ENCODE measurements around the gene YY2. TPM values are rescaled to one million over a fixed set of nuclear protein-coding genes. Genes with fewer than 3 reads are reported as not detected.
A peak's percentile ranks its signal among the peaks of the same experiment; 100 is the strongest.

YY2 gene
- total and polyA plus RNA-seq, 3 donors from 2014 or later, result 8.3 to 15.6 (median 11.7) TPM

DNA sequence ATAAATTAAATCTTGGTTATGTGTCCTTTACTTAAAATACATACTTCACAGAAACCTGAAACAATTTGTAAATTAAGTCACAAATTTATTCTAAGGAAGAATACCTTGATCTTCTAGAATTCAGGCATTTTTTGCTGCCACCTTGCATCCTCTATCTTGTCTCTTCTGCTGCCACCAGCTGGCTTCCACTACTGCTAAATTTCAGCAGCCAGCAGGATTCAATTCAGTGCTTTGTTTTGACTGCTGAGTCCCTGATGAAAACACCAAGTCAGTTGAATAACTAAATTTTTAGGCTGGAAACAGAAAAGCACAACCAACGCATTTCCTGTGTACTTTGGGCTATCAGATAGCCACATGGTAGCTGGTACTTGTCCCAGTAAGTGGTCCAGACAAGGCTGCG, 18.7 kb upstream of the YY2 start:
- TF ChIP-seq, protein P1, sequence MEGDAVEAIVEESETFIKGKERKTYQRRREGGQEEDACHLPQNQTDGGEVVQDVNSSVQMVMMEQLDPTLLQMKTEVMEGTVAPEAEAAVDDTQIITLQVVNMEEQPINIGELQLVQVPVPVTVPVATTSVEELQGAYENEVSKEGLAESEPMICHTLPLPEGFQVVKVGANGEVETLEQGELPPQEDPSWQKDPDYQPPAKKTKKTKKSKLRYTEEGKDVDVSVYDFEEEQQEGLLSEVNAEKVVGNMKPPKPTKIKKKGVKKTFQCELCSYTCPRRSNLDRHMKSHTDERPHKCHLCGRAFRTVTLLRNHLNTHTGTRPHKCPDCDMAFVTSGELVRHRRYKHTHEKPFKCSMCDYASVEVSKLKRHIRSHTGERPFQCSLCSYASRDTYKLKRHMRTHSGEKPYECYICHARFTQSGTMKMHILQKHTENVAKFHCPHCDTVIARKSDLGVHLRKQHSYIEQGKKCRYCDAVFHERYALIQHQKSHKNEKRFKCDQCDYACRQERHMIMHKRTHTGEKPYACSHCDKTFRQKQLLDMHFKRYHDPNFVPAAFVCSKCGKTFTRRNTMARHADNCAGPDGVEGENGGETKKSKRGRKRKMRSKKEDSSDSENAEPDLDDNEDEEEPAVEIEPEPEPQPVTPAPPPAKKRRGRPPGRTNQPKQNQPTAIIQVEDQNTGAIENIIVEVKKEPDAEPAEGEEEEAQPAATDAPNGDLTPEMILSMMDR (IDR thresholded peaks at IDR 0.05), result no peak
- TF ChIP-seq POLR2A (IDR thresholded peaks at IDR 0.05), result no peak
- Histone ChIP-seq H3K27ac (no peak overlapping the region), H3K36me3 (ENCODE audit: low read depth, missing control alignments) (no peaks in the 10 kb centered on the region), H3K4me1 (no peaks in the 10 kb centered on the region), H3K9me3 (no peaks in the 10 kb centered on the region), H3K27me3 (no peaks in the 10 kb centered on the region), H3K4me3 (no peak overlapping the region)
- 67 to 69% methylated on average over 2 of the region's 2 CpGs for WGBS, 2 donors
- intact Hi-C loops (cut with DNase I; ENCODE audit: low total_unique reads), result no loop called here
- no peak for DNase-seq

DNA sequence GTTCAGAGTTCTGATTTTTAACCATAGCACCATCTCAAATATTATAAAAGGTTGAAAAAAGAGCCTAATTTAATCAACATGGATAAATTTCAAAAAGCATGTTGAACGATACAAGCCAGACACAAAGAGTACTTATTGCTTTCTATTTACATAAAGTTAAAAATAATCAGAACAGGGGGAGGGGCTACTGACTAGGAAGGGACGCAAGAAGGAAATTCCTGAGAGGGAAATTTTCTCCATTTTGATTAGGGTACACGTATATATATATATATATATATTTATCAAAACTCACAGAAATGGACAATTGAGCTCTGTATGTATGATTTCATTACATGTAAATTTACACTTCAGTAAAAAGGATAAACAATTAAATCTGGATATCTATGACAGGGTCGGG, 16.9 kb upstream of the YY2 start:
- no peak for TF ChIP-seq POLR2A (IDR thresholded peaks at IDR 0.05)
- TF ChIP-seq, protein P1 (IDR thresholded peaks at IDR 0.05), result no peak
- no peak for DNase-seq
- Histone ChIP-seq H3K27ac (peak overlapping the region in 1 of 2 donors; percentile 64), H3K4me1 (no peaks in the 10 kb centered on the region), H3K9me3 (no peaks in the 10 kb centered on the region), H3K27me3 (no peaks in the 10 kb centered on the region), H3K36me3 (ENCODE audit: low read depth, missing control alignments) (no peaks in the 10 kb centered on the region), H3K4me3 (peak overlapping the region; percentile 59 to 77)
- 0 to 3% methylated on average over 4 of the region's 4 CpGs for WGBS, 2 donors
- intact Hi-C loops (cut with DNase I; ENCODE audit: low total_unique reads), result no loop called here

DNA sequence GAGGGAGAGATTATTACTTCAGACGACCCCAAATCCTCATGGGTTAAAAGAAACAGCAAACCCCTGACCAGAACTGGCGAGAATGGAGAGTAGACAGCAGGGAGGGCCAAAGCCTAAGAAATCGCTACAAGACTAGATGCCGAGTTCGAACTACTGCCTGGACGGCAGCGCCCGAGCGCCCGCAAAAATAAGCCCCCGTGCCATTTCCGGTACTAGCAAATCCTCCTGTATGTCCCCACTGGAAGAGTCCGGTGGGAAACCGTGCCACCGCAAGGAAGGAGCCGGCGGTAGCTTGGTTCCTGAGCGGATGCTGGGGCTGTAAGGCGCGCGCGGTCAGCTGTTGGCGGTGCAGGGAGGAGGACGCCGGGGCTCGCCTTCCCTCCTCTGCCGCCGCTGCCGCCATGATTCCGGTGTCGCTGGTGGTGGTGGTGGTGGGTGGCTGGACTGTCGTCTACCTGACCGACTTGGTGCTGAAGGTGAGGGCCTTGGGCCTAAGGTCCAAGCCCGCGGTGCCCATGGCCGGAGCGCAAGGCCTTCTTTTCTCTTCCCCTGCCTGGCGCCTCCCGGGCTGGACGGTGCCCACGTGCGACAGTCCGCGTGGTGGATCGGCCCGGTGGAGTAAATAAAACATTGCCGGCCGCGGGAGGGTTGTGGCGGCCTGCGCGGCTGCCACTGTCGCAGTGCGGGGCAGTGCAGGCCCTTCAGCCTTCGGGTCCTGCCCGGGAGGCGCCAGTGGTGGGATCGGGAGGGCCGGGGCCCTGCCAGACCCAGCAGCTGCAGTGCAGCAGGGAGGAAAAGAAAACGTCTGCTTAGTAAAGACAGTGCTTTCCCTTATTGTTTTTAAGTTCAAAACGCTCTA, 16.2 kb upstream of the YY2 start, which contains the start of gene MBTPS2:
MBTPS2 (plus strand) TSS at position 284 of the 859 bp plus-strand sequence; CDS start at position 402, 118 bp downstream.
- no peak for TF ChIP-seq POLR2A (IDR thresholded peaks at IDR 0.05)
- TF ChIP-seq, protein P1 (IDR thresholded peaks at IDR 0.05), result no peak
- H3K4me1 ChIP-seq, result no peaks in the 10 kb centered on the region
- H3K4me3 ChIP-seq, result peak within 1 kb of the TSS; percentile 59 to 77
- DNase-seq, result peak; percentile 78
- intact Hi-C loops (cut with DNase I; ENCODE audit: low total_unique reads), result no loop called here
- WGBS, 2 donors, result 0 to 1% methylated on average over 14 to 34 of the region's 61 CpGs
- no peaks in the 10 kb centered on the region for H3K36me3 ChIP-seq (ENCODE audit: low read depth, missing control alignments)
- no peaks in the 10 kb centered on the region for H3K27me3 ChIP-seq
- H3K27ac ChIP-seq, result peak within 1 kb of the TSS; percentile 72 to 79
- H3K9me3 ChIP-seq, result no peaks in the 10 kb centered on the region

DNA sequence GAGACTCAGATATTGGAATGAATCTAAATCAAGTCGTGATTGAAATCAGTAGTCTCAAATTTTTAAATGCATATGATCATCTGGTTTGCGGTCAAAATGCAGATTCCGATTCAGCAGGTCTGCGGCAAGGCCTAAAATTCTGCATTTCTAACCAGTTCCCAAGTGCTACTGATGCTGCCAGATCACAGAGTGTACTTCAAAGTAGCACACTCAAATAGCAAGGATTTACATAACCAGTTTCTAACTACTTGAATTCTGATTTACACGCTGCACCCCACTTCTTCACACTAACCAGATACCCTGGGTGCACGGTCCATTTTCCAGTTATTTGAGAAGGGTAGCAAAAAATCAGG, 15.6 kb upstream of the YY2 start:
- no peak for DNase-seq
- H3K9me3 ChIP-seq, result no peaks in the 10 kb centered on the region
- H3K27me3 ChIP-seq, result no peaks in the 10 kb centered on the region
- intact Hi-C loops (cut with DNase I; ENCODE audit: low total_unique reads), result no loop called here
- H3K36me3 ChIP-seq (ENCODE audit: low read depth, missing control alignments), result no peaks in the 10 kb centered on the region
- 3 to 7% methylated on average over 6 of the region's 6 CpGs for WGBS, 2 donors
- H3K4me1 ChIP-seq, result no peaks in the 10 kb centered on the region
- TF ChIP-seq POLR2A (IDR thresholded peaks at IDR 0.05), result no peak
- TF ChIP-seq, protein P1 (IDR thresholded peaks at IDR 0.05), result no peak
- peak overlapping the region in 1 of 2 donors; percentile 79 for H3K27ac ChIP-seq
- H3K4me3 ChIP-seq, result peak overlapping the region; percentile 59 to 77

Measured in testis (tissue), 3 donors.